A673 (cell line): ENCODE data around the gene RAB44.

Source experiments
- EZH2 ChIP-seq: fragments of 200-600 bp; sonication (generic); IDR thresholded peaks from 2 replicates; pipeline ENCODE4 v1.6.1; 2017; ENCODE audit warnings: borderline replicate concordance, low read depth, mild to moderate bottlenecking, mixed read lengths, antibody characterized with exemption, low read length; ENCODE audit not compliant: poor library complexity, severe bottlenecking
- TF ChIP-seq, protein P1 (sequence below): fragments of 300-800, 200-600 bp; sonication (generic); conservative IDR thresholded peaks from 2 replicates; pipeline ENCODE4 v1.5.1; 2017; ENCODE audit warnings: low read depth, mild to moderate bottlenecking, antibody characterized with exemption, low read length, moderate library complexity, mixed read lengths

DNA sequence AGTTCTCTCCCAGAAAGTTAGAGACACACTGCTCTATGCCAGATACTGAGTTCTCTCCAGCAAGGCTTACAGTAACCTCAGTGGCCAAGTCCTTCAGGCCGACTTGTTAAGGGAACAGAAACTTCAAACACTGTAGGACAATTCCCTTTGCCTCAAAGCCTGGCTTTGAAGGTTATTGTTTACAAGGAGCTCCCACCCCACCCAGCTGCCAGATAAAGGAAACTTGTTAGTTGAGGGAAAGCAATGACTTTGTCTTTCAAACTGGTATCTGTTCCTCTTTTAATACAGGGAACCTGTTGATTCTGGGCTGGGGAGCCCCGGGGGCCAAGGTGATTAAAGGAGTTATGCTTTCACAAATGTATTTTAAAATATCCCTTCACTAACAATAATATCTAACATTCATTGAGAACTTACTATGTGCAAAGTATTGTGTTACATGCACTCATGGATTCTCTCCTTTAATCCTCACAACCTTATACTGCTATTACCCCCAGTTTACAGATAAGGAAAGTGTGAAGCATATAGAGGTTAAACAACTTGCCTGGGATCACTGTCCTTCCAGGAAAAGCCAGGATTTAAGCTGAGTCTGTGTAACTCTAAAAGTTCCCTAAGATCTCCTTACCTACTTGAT, 46.7 kb upstream of the RAB44 start:
- TF ChIP-seq, protein P1, sequence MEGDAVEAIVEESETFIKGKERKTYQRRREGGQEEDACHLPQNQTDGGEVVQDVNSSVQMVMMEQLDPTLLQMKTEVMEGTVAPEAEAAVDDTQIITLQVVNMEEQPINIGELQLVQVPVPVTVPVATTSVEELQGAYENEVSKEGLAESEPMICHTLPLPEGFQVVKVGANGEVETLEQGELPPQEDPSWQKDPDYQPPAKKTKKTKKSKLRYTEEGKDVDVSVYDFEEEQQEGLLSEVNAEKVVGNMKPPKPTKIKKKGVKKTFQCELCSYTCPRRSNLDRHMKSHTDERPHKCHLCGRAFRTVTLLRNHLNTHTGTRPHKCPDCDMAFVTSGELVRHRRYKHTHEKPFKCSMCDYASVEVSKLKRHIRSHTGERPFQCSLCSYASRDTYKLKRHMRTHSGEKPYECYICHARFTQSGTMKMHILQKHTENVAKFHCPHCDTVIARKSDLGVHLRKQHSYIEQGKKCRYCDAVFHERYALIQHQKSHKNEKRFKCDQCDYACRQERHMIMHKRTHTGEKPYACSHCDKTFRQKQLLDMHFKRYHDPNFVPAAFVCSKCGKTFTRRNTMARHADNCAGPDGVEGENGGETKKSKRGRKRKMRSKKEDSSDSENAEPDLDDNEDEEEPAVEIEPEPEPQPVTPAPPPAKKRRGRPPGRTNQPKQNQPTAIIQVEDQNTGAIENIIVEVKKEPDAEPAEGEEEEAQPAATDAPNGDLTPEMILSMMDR: no peak
- no peak for TF ChIP-seq EZH2
